Left renal cortex interstitium (tissue), 4 donors: Measurements from ENCODE around the gene HOXC11. TPM values are rescaled to one million over a fixed set of nuclear protein-coding genes. Genes with fewer than 3 reads are reported as not detected.

Experiments used
- DNase-seq, 4 donors: peaks; one replicate each; pipeline ENCODE4 v3.0.0-alpha.2; 2013; ENCODE audit warnings: low read depth in 4 of 4, low spot score in 2 of 4, missing footprints in 1 of 4
- polyA plus RNA-seq, 4 donors: library from polyadenylated mRNA; unstranded; fragments of 120-200 nt; gene quantifications; one replicate each; pipeline ENCODE4 v1.2.1, GENCODE V29; 2013; ENCODE audit not compliant: insufficient read length in 4 of 4

Gene HOXC11
- polyA plus RNA-seq, result 1 to 10 TPM in 3 of 4 donors, under 1 TPM in 1; 0.96 to 3.6 (median 2.3) TPM

DNA sequence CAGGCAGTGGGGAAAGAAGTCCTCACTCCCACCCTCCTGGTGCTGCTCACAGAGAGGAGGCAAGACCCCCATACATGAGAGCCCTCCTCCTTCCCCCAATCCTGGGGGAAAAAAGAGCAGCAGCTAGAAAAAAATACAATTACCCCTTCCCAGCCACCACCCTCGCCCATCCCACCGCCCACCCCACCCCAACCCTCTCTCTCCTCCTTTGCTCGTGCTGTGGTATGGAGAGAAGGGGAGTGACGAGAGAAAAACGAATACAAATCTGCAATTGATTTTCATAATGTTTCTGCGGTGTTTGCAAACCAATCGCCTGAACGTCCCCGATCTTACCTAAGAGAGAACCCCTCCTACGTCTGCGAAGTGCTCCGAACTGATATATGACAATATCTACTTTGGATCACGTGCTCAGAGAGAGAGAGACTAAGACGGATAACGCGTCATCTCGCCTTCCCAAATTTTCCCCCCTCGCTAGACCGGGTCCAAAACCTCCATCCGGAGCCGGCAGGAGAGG, at the start of gene HOXC11:
Gene HOXC11 (plus strand): TSS at position 405 of the 514 bp plus-strand sequence. CDS start 116 bp downstream, outside the sequence.
- DNase-seq, result no peak

- no peak for DNase-seq
Measured at GRCh38 chr12:53924521-53925405, 48.2 kb upstream of the HOXC11 start.

DNA sequence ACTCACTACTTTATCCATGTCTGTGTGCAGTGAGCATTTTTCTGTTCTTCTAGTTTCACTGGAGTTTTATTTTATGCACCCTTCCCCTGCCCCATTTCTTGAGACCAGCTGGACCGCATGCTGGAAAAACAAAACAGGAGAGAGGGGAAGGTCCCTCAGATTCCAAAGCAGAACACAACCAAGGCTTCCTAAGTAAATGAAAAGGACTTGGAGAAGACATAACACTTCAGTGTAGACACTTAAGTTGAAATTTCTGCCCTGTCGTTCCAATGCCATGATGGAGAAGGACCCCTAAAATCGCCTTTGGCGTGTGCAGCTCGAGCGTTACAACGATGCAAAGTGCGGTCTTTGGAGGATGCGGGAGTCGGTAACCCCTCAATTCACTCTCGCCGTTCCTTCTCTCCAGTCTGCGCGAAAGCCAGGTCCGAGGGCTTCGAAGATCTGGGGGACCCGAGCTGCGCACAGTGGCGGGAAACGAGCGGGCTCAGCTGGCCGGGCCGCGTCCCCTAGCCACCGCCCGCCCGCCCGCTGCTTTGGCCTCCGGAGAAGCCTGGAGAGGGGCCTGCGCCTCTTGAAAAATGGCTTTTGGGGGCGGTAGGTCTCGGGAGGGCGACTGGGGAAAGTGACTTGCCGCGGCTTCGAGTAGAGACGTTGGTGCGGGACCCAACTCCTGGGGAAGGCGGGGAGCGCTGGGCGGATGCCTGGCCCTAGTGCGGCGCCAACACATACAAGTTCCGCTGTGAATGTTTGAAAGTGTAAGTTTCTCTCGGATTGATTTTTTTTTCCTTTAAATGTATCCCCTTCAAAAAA, 45.5 kb upstream of the HOXC11 start:
- DNase-seq, result no peak

DNA sequence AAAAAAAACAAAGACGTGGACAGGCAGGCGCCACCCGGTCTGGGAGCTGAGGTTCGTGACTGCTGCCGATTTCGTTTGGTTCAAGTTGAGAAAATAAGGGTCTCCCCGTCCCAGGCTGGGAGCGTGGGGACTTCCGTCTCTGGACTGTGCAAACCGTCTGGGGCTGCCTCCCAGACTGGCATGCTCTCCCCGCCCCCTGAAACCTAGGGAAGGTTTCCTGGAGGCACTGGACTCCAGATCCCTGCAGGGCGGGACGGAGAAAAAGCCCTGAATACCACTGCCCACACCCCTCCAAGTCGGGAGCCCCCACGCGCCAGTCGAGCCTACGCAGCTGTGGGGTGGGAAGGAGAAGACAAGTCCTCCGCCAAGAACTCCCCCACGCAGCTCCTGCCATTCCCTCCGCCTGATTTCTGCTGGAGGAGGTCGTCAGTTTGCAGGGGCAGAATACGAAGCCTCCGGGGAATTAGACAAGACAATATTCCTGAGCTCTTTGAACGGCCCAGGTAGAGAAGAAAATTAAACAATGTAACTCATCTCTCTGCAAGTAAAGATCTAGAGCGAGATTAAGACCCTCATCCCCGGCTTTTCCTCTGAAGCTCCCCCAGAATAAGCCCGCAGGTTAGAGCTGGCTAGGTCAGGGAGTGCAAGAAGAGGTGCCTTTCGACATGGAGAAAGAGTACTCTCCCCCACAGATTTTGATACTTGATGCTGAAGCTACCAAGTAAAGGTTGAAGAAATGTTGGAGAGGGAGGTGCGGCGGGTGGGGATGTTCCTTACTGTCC, 44.7 kb upstream of the HOXC11 start:
- DNase-seq, result no peak

DNA sequence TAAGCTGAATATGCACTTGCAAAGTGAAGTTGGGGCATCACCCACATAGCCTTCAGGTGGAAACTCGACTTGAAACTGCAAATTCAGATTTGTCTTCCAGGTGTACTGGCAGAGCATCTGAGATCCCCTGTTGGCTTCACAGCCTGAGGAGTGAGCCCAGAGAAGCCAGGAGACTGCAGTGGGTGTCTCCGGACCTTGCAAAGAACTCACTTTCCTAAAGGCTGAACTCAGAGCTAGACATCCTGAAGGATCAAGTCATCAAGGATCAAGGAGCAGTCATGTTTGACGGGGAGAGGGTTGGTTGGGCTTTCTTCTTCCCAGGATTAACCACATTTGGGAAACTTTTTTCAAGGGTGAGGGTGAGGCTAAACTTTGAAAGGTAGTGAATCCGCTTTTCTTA, 43.4 kb upstream of the HOXC11 start:
- no peak for DNase-seq

DNA sequence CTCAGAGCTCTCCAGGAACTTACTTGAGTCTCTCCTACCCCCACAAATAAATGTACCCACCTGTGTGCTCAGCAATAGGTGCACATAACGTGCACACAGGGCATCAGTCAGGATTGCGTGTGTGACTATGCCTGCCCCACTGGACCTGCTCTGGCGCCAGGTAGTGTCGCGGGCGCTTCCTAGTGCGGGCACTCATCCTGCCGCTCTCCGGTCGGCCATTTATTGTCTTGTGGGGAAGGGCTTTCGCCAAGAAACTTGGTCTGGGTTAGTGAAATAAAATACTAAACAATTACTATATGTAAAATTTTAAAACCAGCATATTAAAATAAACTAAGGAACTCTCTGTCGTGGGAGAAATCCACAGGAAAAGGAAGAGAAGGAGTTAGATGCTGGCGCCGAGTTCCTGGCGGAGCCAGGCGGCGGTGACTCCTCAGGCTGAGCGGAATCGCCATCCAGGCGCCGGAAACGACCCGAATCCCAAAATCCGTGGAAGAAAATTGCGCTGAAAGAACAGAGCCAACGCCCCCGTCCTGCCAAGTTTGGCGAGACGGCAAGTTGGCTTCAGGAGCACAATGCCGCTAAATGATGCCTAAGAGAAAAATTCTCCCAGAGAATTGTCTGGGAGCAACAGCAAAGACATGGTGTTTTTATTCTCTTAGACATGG, 42.2 kb upstream of the HOXC11 start:
- no peak for DNase-seq

DNA sequence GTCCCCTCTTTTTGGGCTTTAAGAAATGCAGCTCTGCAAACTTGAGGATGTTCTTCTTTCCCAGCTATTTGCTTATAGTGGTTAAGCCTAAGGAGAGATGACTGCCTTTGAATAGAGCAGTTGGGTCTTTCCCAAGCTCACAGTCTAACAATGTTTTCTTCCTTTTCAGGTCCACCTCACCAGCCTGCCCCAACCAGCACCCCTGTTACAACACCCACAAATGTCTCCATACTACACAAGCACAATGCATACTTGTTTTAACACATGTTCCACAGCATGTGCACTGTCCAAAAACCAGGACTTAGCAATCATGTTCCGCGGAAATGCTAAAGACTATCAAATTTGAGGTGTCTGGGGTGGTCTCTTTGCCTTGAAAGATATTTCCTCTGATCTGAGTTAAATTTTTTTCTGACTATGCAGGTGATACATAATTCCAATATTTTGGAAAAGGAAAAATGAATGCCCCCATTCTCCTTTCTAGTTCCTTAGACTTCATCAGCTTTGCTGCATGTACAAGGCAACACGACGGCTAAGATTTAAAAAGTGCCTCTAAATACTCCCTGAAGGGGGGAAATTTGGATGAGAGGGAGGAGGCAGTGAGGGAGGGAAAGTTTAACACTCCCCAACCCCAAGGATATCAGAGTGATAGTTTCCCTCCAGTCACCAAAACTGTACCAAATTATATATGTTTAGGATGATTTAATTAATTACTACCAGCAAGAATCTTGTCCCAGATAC, 40.9 kb upstream of the HOXC11 start:
- DNase-seq, result no peak

GRCh38 chr12:53932915-53933314, 40.0 kb upstream of the HOXC11 start:
- DNase-seq, result no peak

- DNase-seq, result no peak
Measured at GRCh38 chr12:53935383-53936341, 37.3 kb upstream of the HOXC11 start.

DNA sequence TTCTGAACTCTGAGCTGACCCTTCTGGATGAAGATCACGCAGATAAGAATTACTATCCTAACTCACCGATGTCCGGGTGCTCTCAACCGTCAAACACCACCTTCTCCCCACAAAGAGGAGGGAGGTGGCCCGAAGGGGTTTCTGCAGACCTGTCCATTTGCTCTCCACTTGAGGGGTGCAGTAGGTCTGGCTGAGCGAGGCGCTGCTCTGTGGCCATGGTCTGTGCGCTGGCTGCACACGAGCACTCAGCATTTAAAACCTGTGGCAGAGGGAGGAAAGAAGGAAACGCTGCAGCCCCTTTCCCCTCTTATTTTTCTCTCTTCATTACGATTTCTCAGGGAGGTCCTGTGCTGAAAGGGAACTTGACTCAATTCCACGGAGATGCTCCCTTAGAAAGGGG, 35.8 kb upstream of the HOXC11 start:
- no peak for DNase-seq

DNA sequence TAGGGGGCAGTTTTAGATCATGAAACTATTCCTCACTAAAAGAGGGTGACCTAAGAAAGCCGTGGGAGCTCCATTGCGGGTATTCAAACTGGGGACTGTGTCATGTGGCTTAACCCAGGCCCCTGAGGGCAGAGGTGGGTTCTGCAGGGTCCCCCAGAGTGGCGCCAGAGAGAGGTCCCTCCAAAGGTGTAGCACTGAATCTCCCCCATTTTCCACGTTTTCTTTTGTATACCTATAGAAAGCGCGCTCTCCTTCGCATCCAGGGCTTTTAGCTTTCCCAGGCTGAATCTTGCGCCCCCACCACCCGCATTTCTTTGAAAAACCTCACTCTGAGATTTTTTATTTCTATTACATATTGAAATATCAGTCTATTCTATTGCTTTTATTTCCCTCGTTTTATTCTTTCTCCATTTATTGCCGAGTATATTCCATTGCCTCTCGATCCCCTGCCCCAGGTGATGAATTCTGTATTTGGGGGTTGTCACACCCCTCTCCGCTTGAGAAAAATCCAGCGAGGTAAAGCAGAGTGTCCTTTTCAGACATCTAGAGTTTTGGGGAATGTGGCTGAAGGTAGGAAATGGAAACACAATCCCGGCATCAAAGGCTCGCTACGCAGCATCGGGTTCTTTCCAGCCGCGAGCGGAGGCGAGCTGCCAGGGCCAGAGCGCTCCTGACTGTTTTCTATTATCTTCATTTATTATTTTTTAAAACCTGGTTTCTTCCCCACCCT, 35.2 kb upstream of the HOXC11 start:
- no peak for DNase-seq

DNA sequence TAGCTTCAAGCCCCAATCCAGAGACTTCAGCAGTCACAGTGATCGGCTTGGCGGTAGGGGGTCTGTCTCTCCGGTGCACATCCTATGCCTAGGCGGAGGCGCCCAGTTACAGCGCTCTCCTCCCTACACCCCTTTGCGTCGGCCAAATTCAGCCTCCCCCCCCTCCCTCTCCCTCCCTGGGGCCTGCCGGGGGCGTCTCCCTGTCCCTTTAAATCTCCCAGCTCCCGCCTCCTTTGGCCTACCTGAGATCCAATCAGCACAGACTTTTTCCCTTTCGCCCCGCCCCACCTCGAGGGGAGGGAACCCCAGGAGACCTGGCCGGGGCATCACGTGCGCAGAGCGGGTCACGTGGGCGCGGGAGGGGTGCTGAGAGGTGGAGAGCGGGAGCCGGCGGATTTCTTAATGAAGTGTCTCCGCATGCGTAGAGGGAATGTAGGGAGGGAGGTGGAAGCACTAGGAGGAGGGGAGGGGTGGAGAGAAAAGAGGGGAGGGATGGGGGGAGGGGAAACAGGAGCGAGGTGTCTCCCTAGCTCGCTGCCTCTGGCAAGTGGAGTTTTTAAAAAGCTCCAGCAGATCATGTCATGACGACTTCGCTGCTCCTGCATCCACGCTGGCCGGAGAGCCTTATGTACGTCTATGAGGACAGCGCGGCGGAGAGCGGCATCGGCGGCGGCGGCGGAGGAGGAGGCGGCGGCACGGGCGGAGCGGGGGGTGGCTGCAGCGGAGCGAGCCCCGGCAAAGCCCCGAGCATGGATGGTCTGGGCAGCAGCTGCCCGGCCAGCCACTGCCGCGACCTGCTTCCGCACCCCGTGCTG, 34.4 kb upstream of the HOXC11 start, which contains the start of gene HOXC13:
Gene HOXC13 (plus strand): TSS at position 506 of the 815 bp plus-strand sequence. CDS start 76 bp downstream, at position 582.
- DNase-seq, result peak in 3 of 4 donors; percentile 64 to 86 (median 70)

DNA sequence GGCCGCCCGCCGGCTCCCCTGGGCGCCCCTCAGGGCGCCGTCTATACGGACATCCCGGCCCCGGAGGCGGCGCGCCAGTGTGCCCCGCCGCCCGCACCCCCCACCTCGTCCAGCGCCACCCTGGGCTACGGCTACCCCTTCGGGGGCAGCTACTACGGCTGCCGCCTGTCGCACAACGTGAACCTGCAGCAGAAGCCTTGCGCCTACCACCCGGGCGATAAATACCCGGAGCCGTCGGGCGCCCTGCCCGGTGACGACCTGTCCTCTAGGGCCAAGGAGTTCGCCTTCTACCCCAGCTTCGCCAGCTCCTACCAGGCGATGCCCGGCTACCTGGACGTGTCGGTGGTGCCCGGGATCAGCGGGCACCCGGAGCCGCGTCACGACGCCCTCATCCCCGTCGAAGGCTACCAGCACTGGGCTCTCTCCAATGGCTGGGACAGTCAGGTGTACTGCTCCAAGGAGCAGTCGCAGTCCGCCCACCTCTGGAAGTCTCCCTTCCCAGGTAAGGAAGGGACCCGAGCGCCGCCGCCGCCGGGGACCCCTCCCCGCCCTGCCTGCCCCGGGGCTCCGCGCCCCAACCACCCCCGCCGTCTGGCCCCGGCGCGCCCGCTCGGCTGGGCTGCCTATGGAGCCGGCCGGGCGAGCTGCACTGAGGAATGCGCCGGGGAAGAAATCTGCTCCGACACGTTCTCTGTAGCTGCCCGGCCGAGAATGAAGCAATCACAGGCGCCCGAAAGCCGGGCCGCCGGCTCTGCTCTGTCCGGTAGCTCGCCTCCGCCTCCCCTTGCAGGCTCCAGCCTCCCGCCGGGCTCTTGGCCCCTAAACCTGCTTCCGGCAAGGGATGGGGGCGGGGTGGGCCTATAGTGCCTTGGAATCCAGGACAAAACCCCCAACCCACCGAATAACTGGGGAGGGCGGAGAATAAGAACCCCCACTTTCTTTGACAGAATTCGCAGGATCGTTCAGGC, 33.5 kb upstream of the HOXC11 start:
- no peak for DNase-seq

GRCh38 chr12:53940443-53941014, 32.4 kb upstream of the HOXC11 start:
- DNase-seq, result no peak

DNA sequence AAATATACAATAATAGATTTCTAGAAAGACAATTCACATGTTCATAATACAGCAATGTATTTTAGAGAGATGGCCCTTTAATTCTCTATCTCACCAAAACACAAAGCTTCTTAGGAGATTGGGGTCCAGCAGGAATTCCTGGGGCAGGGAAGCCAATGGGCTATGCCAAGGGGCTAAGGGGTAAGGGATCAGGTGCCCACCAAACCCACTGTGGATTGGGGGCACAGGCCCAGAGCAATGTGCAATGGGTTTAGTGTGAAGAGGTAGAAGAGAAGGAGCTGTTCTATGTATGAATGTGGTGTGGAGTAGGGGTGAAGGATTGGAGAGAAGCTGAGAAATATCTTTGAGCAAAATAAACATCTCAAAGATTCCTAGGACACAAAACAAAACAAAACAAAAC, 31.7 kb upstream of the HOXC11 start:
- no peak for DNase-seq
